Myocyte (in vitro differentiated cells): ENCODE measurements around the gene SYK. TPM values are rescaled to one million over a fixed set of nuclear protein-coding genes. Genes with fewer than 3 reads are reported as not detected.

Experiments used
- DNase-seq: peaks from one replicate; pipeline ENCODE4 v3.0.0-alpha.2; 2012; ENCODE audit warnings: low read depth
- total RNA-seq: library from RNA; depleted of rRNA; stranded (reverse); fragments of >200 nt; gene quantifications from 2 replicates; pipeline ENCODE4 v1.2.3, GENCODE V29; 2014

Gene SYK
- total RNA-seq, 1 donor from 2014 or later: not detected

- no peak for DNase-seq
These were observed 138.7 kb downstream of the SYK start for GRCh38 chr9:90940280-90940679.

GRCh38 chr9:90941661-90942060 lies 140.0 kb downstream of the SYK start:
- DNase-seq: no peak

- DNase-seq: peak; percentile 84
These were observed 140.9 kb downstream of the SYK start for GRCh38 chr9:90942555-90942954.

GRCh38 chr9:90943341-90943740 lies 141.7 kb downstream of the SYK start:
- no peak for DNase-seq

- DNase-seq: no peak
These were observed 143.7 kb downstream of the SYK start for GRCh38 chr9:90945336-90945735.

- DNase-seq: no peak
These were observed 145.4 kb downstream of the SYK start for GRCh38 chr9:90946982-90947381.

Other genes with a start within 250 kb of the SYK start
- gene DIRAS2, start 159.0 kb upstream of the SYK start, total RNA-seq: 0.10 and 0.16 TPM in 2 replicates